Liver (tissue), 9 donors: ENCODE results near the gene GDI1. TPM values are rescaled to one million over a fixed set of nuclear protein-coding genes. Genes with fewer than 3 reads are reported as not detected.

ENCODE experiments used
- DNase-seq: peaks from one replicate; pipeline ENCODE4 v3.0.0-alpha.2; 2017; ENCODE audit warnings: low spot score
- H3K27ac ChIP-seq, 2 donors: one replicate each; pipeline ENCODE4 v1.7.0; 2013; ENCODE audit warnings: inconsistent platforms in 2 of 2, low read length in 2 of 2, control low read depth in 1 of 2, low read depth in 1 of 2, mild to moderate bottlenecking in 1 of 2
- H3K27me3 ChIP-seq, 4 donors: one replicate each; pipeline versions ENCODE4 v1.6.1 to v1.7.0; 2013; ENCODE audit warnings: low read length in 3 of 4, inconsistent platforms in 1 of 4, mild to moderate bottlenecking in 1 of 4, moderate library complexity in 1 of 4; ENCODE audit not compliant: control insufficient read depth in 4 of 4, insufficient read depth in 4 of 4
- H3K36me3 ChIP-seq, 4 donors: one replicate each; pipeline versions ENCODE4 v1.6.1 to v1.7.0; 2013; ENCODE audit warnings: low read length in 3 of 4, mild to moderate bottlenecking in 3 of 4, low read depth in 1 of 4, moderate library complexity in 1 of 4; ENCODE audit not compliant: control insufficient read depth in 4 of 4, insufficient read depth in 3 of 4
- H3K4me1 ChIP-seq, 4 donors: one replicate each; pipeline versions ENCODE4 v1.6.1 to v1.7.0; 2013; ENCODE audit warnings: low read length in 3 of 4, mild to moderate bottlenecking in 3 of 4, moderate library complexity in 1 of 4; ENCODE audit not compliant: control insufficient read depth in 4 of 4, insufficient read depth in 4 of 4
- H3K4me3 ChIP-seq, 3 donors: one replicate each; pipeline versions ENCODE4 v1.6.1 to v1.7.0; 2013; ENCODE audit warnings: low read length in 3 of 3, control low read depth in 1 of 3, low read depth in 1 of 3, mild to moderate bottlenecking in 1 of 3
- H3K9ac ChIP-seq, 2 donors: one replicate each; pipeline ENCODE4 v1.7.0; 2013; ENCODE audit warnings: low read length in 2 of 2, mild to moderate bottlenecking in 2 of 2, moderate library complexity in 2 of 2, control low read depth in 1 of 2, low read depth in 1 of 2
- H3K9me3 ChIP-seq, 4 donors: one replicate each; pipeline versions ENCODE4 v1.6.1 to v1.7.0; 2013; ENCODE audit warnings: low read length in 3 of 4; ENCODE audit not compliant: control insufficient read depth in 4 of 4
- ATF3 ChIP-seq: IDR thresholded peaks from 2 replicates; pipeline ENCODE4 v1.6.1; 2016; ENCODE audit warnings: antibody characterized with exemption
- CTCF ChIP-seq: fragments of 150-350 bp; IDR thresholded peaks from 2 replicates; pipeline ENCODE4 v1.5.1; 2017; ENCODE audit warnings: improper control_type of control experiment, low read depth, low read length; ENCODE audit not compliant: missing input control
- EGR1 ChIP-seq, 2 donors: IDR thresholded peaks; 2 replicates each; pipeline ENCODE4 v1.6.1; 2016 to 2018; ENCODE audit warnings: antibody characterized with exemption in 2 of 2, low read depth in 2 of 2
- FOXA1 ChIP-seq: IDR thresholded peaks from 2 replicates; pipeline ENCODE4 v1.6.1; 2016; ENCODE audit warnings: antibody characterized with exemption
- FOXA2 ChIP-seq: IDR thresholded peaks from 2 replicates; pipeline ENCODE4 v1.6.1; 2016; ENCODE audit warnings: antibody characterized with exemption
- GABPA ChIP-seq, 2 donors: IDR thresholded peaks in 1 of 2; conservative IDR thresholded peaks in 1 of 2; 2 replicates each; pipeline ENCODE4 v1.6.1; 2016; ENCODE audit warnings: antibody characterized with exemption in 2 of 2, mild to moderate bottlenecking in 1 of 2, moderate library complexity in 1 of 2
- HNF4A ChIP-seq, 2 donors: conservative IDR thresholded peaks; 2 replicates each; pipeline ENCODE4 v1.6.1; 2016; ENCODE audit warnings: antibody characterized with exemption in 2 of 2, mild to moderate bottlenecking in 2 of 2
- HNF4G ChIP-seq: IDR thresholded peaks from 2 replicates; pipeline ENCODE4 v1.6.1; 2016; ENCODE audit warnings: antibody characterized with exemption
- JUND ChIP-seq, 2 donors: IDR thresholded peaks; 2 replicates each; pipeline ENCODE4 v1.6.1; 2016; ENCODE audit warnings: antibody characterized with exemption in 2 of 2
- MAX ChIP-seq: IDR thresholded peaks from 2 replicates; pipeline ENCODE4 v1.6.1; 2016; ENCODE audit warnings: antibody characterized with exemption
- NR2F2 ChIP-seq: IDR thresholded peaks from 2 replicates; pipeline ENCODE4 v1.6.1; 2016; ENCODE audit warnings: antibody characterized with exemption
- RAD21 ChIP-seq, 2 donors: IDR thresholded peaks; 2 replicates each; pipeline ENCODE4 v1.6.1; 2016; ENCODE audit warnings: antibody characterized with exemption in 2 of 2, mild to moderate bottlenecking in 2 of 2
- RXRA ChIP-seq, 2 donors: IDR thresholded peaks; 2 replicates each; pipeline ENCODE4 v1.6.1; 2017 to 2018; ENCODE audit warnings: antibody characterized with exemption in 2 of 2, mild to moderate bottlenecking in 1 of 2
- SP1 ChIP-seq: IDR thresholded peaks from 2 replicates; pipeline ENCODE4 v1.6.1; 2018; ENCODE audit warnings: antibody characterized with exemption, mild to moderate bottlenecking
- TAF1 ChIP-seq: conservative IDR thresholded peaks from 2 replicates; pipeline ENCODE4 v1.6.1; 2016; ENCODE audit warnings: antibody characterized with exemption, mild to moderate bottlenecking
- ZBTB33 ChIP-seq: IDR thresholded peaks from 2 replicates; pipeline ENCODE4 v1.6.1; 2016; ENCODE audit warnings: antibody characterized with exemption
- WGBS: extraction: QIAGEN DNeasy Blood & Tissue Kit; methylation state at CpG from one replicate; pipeline ENCODE4 v1.1.7; 2013; 5-methylcytosine and 5-hydroxymethylcytosine counted together
- polyA plus RNA-seq, 2 donors: library from polyadenylated mRNA; stranded (reverse) in 1 of 2; unstranded in 1 of 2; fragments of 200-250 nt in 1 of 2; fragments of >200 nt in 1 of 2; fragmentation: Nextera tagmentation in 1 of 2; extraction: Ambion mirVana in 1 of 2; gene quantifications; one replicate each; pipeline versions ENCODE4 v1.2.1 to v1.2.3, GENCODE V29; 2013 to 2015
- total RNA-seq, 2 donors: library from RNA; depleted of rRNA; stranded (reverse); fragments of >200 nt; gene quantifications; one replicate each; pipeline ENCODE4 v1.2.3, GENCODE V29; 2014
- donor health status: healthy.
- donor health status: healthy.
- donor health status: healthy.
- donor health status: healthy.
- donor health status: healthy.

Gene GDI1
- total and polyA plus RNA-seq, 4 donors: 12.8 to 35.6 (median 20.5) TPM

GRCh38 chrX:154445776-154446175, 8.8 kb downstream of the GDI1 start:
- WGBS: 98% methylated on average over 16 of the region's 16 CpGs

GRCh38 chrX:154446430-154446829, 9.5 kb downstream of the GDI1 start:
- WGBS: 96% methylated on average over 12 of the region's 12 CpGs

More at GRCh38 chrX:154445776-154446175, 8.8 kb downstream of the GDI1 start:
- Histone ChIP-seq H3K4me1 (peaks cover 4 to 12% (median 8%) of the 10 kb centered on the region in 4 donors), H3K36me3 (peaks cover 0 to 26% (median 10%) of the 10 kb centered on the region in 4 donors), H3K4me3 (no peak overlapping the region), H3K9me3 (no peaks in the 10 kb centered on the region), H3K27me3 (no peaks in the 10 kb centered on the region), H3K27ac (no peak overlapping the region), H3K9ac (no peak overlapping the region)
- no peak for DNase-seq
- no peak for TF ChIP-seq NR2F2
- no peak for TF ChIP-seq EGR1 (IDR thresholded peaks at IDR 0.05; ENCODE audit: low read depth in 2 of 2)
- TF ChIP-seq MAX: no peak
- TF ChIP-seq JUND (IDR thresholded peaks at IDR 0.05): no peak
- no peak for TF ChIP-seq CTCF
- no peak for TF ChIP-seq HNF4G
- TF ChIP-seq FOXA1: no peak
- TF ChIP-seq GABPA (IDR thresholded peaks at IDR 0.05 in 1 of 2, conservative IDR thresholded peaks at IDR 0.05 in 1 of 2): no peak
- TF ChIP-seq RAD21 (IDR thresholded peaks at IDR 0.05): no peak
- no peak for TF ChIP-seq HNF4A (conservative IDR thresholded peaks at IDR 0.05)
- TF ChIP-seq TAF1: no peak
- TF ChIP-seq FOXA2: no peak
- no peak for TF ChIP-seq ATF3

More at GRCh38 chrX:154446430-154446829, 9.5 kb downstream of the GDI1 start:
- Histone ChIP-seq H3K27me3 (no peaks in the 10 kb centered on the region), H3K4me3 (no peak overlapping the region), H3K9me3 (no peaks in the 10 kb centered on the region), H3K36me3 (peaks cover 0 to 26% (median 11%) of the 10 kb centered on the region in 4 donors), H3K27ac (no peak overlapping the region), H3K4me1 (peaks cover 4 to 12% (median 8%) of the 10 kb centered on the region in 4 donors), H3K9ac (no peak overlapping the region)
- TF ChIP-seq EGR1 (IDR thresholded peaks at IDR 0.05; ENCODE audit: low read depth in 2 of 2): no peak
- no peak for TF ChIP-seq RAD21 (IDR thresholded peaks at IDR 0.05)
- no peak for TF ChIP-seq GABPA (IDR thresholded peaks at IDR 0.05 in 1 of 2, conservative IDR thresholded peaks at IDR 0.05 in 1 of 2)
- TF ChIP-seq MAX: no peak
- TF ChIP-seq SP1: no peak
- TF ChIP-seq NR2F2: no peak
- TF ChIP-seq JUND (IDR thresholded peaks at IDR 0.05): no peak
- TF ChIP-seq HNF4A (conservative IDR thresholded peaks at IDR 0.05): no peak
- no peak for TF ChIP-seq FOXA2
- TF ChIP-seq HNF4G: no peak
- TF ChIP-seq FOXA1: no peak
- TF ChIP-seq CTCF: no peak
- TF ChIP-seq ZBTB33: no peak
- no peak for TF ChIP-seq ATF3
- TF ChIP-seq RXRA (IDR thresholded peaks at IDR 0.05): no peak
- no peak for DNase-seq
